SHP77 (cell line): ENCODE results near the gene C20orf204.

Experiments used
- DNase-seq, 2 experiments: peaks; one replicate each; lab custom pipeline; 2025; lab: John Stamatoyannopoulos, UW

C20orf204 gene

GRCh38 chr20:64027981-64028685 lies 7.8 kb upstream of the C20orf204 start:
- no peak for DNase-seq

GRCh38 chr20:64029293-64030117 lies 6.5 kb upstream of the C20orf204 start:
- DNase-seq = no peak

DNA sequence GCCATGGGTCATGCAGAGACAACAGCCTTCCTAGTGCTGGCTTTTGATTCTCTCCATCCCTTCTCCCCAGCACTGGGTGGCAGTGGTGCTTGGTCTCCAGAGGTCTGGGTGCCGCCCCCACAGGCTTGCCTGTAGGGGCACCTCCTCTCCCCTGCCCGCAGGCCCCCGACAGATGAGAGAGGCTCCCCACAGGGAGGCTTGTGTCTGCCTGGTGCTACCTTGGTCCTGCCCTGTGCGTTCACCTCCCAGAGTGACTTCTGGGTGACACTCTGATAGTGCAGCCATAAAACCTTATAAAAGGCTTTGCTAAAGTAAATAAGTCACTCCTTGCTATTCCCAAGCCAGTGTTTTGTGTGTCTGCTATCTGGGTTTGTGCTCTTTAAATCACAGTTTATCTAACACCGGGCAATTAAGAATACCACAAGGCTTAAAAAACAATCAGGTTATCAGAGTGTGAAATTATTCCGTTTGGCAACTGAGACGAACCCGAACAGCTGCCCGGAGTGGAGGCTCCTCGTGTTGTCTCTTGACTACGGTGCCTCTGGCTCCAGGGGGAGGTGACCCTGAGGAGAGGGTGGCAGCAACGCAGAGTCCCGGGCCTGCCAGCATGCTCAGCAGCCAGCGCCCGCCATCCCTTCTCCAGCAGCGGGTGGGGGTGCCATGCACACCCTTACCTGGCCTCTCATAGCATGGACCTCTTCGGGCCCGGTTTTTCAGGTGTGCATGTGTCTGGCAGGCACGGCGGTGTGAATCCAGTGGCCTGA lies 5.4 kb upstream of the C20orf204 start:
- no peak for DNase-seq

- no peak for DNase-seq
Observed at GRCh38 chr20:64031822-64032314, 4.1 kb upstream of the C20orf204 start.

DNA sequence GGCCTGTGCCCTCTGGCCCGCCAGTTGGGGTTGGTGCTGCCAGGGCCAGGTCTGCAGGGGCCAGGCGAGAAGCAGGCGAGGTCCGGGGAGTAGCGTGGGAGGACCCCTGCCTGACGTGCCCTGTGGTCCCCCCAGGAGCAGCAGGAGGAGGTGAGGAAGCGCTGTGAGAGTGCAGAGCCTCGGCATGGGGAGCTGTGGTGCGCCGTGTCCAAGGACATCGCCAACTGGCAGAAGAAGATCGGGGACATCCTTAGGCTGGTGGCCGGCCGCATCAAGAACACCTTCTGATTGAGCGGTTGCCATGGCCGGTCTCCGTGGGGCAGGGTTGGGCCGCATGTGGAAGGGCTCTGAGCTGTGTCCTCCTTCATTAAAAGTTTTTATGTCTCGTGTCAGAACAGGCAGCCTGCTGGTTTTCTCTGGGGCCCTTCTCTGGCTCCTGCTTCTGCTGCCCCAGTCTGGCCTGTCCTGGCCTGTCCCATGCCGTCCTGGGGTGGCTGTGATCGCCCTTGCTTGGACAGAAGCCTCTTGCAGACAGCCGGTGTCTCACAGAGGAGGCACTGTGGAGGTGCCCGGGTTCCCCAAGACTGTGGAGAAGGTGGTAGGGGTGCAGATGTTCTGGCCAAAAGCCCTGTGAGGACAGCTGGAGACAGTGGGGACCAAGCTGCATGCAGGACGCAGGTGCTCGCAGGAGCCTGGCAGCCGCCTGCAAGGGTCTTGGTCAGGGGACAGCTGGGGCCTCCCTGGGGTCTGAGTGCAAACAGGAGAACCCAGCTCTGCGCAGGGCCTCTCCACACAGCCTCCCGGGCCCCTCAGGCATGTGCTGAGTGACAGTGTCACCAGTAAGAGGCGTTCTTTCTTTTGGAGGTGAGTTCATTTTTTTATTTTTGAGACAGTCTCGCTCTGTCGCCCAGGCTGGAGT lies 3.0 kb upstream of the C20orf204 start:
- DNase-seq = no peak

- no peak for DNase-seq
Observed at GRCh38 chr20:64033981-64034493, 1.9 kb upstream of the C20orf204 start.

DNA sequence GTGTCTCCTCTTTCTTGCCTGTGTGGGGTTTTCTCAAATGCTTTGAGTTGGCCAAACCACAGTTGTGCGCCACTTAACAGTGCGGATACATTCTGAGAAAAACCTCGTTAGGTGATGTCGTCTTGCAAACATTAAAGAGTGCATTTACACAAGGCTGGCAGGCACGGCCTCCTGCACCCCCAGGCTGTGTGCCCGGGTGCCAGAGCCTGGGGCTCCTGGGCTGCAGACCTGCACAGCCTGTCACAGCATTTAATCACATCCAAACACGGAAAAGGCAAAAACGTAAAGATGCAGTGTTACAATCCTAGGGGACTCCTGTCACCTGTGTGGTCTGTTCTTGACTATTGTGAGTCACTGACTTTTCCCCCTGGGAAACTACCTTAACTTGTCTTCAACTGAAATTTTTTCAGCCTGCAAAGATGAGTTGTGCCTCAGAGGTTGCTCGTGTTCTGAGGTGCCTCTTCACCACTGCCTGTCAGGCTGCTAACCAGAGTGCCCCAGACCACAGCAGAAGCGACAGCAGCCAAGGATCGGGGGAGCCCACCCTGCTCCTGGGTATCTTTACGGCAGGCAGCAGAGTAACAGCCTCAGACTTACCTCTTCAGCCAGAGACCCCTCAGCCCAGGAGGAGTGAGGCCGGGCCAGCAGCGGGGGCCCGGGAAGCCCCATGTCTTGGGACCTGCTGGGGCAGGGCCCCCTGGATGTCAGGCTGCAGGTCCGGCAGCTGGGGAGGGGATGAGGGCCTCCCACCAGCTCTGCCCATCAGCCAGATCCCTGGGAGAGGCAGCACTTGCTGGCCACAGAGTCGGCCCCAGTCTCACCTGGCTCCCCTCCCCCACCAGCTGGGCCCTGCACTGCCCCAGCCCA lies 683 bp upstream of the C20orf204 start:
- DNase-seq = no peak

- DNase-seq = no peak
Observed at GRCh38 chr20:64036346-64037198, 590 bp downstream of the C20orf204 start.

GRCh38 chr20:64037199-64037497 lies 1.2 kb downstream of the C20orf204 start:
- no peak for DNase-seq

DNA sequence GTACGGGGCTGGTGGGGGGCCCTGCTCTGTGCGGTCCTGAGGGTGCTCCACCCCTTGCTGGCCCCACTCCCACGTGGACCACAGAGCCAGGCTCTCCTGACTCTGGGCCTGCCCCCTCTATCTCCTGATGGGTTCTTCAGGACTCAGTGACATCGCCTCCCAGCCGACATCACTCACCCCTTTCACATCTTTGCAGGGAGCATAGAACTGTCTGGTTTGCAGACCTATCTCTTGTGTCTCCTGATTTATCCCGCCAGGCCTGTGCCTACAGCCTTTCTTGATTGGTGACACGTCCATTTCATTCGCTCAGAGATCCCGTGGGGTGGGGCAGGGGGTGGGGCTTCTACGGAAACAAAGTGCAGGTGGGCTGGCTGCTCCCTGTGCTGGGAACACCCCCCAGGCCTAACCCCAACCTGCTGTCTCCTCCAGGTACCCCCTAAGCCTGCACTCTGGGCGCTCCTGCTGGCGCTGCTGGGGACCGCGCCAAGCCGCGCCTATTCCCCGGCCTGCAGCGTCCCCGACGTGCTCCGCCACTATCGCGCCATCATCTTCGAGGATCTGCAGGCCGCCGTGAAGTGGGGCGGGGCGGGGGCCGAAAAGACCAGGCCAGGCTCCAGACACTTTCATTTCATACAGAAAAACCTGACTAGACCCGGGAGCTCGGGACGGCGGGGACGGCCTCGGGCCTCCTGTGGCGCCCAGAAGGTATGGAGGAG lies 1.7 kb downstream of the C20orf204 start:
- no peak for DNase-seq

DNA sequence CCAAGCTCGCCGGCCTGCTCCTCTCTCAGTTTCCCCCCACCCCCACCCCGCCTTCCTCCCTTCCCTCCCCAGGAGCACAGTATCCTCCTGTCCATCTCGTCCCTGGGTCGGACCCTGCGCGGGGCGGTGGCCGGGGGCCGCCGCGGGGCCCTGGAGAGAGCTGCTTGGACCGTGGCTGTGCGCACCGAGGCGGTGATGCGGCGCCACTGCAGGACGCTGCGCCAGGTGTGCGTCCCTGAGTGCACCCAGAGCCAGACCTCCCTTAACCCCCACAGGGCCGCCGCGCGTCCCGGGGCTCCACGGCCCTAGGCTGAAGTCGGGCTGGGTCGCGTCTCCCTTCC lies 2.2 kb downstream of the C20orf204 start:
- DNase-seq = peak in 1 of 2 experiments; percentile 64

DNA sequence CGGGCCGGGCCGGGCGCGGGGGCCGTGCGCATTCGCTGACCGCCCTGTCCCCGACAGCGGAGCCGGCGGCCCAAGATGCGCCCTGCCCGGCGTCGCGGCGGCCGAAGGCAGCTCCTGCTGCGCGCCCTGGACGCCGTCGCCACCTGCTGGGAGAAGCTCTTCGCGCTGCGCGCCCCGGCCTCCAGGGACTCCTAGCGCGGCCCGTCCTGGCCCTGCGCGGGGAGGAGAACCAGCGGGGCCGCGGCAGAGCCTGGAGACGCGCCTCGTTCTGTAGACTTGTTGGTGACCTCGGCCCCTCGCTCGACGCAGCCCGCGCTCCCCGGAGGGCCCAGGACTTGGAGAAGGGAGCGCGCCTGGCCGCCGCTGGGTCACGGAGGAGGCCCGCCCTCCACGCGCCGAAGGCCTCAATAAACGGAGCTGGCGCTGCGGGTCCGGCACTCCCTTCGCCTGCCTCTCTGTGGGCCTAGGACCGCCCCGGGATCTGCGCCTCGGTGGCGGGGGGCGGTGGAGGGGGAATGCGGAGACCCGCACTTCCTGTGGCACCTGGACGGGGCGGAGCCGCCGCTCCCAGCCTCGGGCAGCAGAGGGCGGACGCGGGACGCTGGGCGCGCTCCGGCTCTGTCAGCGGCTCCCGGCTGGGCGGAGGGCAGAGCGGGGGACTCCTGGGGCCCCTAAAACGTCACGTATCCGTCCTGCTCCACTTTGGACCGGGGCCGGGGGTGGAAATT lies 2.7 kb downstream of the C20orf204 start:
- DNase-seq = peak; percentile 79 to 87

- no peak for DNase-seq
Observed at GRCh38 chr20:64039293-64040160, 3.5 kb downstream of the C20orf204 start.

- no peak for DNase-seq
Observed at GRCh38 chr20:64040231-64041039, 4.5 kb downstream of the C20orf204 start.

GRCh38 chr20:64041040-64041780 lies 5.2 kb downstream of the C20orf204 start:
- no peak for DNase-seq

GRCh38 chr20:64041781-64042053 lies 5.7 kb downstream of the C20orf204 start:
- DNase-seq = no peak
